Breast epithelium (tissue), 3 donors: ENCODE measurements around the gene EFNA5.

Source experiments
- POLR2A ChIP-seq: fragments of 450-650 bp; IDR thresholded peaks from one replicate; pipeline ENCODE4 v1.6.1; 2016; ENCODE audit warnings: antibody characterized with exemption, mild to moderate bottlenecking, moderate library complexity
- TF ChIP-seq, protein P1 (sequence below), 3 donors: fragments of 450-650 bp; IDR thresholded peaks; one replicate each; pipeline ENCODE4 v1.5.1; 2016 to 2017; ENCODE audit warnings: antibody characterized with exemption in 3 of 3, mild to moderate bottlenecking in 3 of 3, moderate library complexity in 3 of 3

DNA sequence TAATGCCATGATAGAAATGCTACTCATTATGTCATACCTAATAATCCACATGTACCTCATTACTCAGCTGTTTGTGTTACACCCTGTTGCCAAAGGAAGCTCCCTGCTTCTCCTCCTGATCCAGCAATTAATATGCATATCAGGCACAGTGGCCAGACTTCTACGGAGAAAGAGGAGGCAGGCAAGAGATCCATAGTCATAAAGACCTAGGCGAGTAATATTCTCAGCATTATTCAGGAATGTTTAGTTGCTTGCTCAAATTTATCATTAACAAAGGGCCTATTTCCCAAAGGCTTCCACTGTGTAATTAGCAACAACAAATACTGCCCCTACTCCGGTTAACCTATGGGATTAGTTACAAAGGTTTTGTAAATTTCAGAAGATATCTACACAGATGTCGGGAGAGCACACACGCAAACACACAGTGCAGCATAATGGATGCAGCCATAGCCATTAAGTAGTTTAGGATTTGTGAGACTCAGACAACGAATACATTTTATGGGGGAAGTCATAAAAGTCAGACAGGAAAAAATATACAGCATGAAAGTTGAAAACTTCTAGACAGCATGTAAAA, 192.6 kb downstream of the EFNA5 start:
- TF ChIP-seq, protein P1, sequence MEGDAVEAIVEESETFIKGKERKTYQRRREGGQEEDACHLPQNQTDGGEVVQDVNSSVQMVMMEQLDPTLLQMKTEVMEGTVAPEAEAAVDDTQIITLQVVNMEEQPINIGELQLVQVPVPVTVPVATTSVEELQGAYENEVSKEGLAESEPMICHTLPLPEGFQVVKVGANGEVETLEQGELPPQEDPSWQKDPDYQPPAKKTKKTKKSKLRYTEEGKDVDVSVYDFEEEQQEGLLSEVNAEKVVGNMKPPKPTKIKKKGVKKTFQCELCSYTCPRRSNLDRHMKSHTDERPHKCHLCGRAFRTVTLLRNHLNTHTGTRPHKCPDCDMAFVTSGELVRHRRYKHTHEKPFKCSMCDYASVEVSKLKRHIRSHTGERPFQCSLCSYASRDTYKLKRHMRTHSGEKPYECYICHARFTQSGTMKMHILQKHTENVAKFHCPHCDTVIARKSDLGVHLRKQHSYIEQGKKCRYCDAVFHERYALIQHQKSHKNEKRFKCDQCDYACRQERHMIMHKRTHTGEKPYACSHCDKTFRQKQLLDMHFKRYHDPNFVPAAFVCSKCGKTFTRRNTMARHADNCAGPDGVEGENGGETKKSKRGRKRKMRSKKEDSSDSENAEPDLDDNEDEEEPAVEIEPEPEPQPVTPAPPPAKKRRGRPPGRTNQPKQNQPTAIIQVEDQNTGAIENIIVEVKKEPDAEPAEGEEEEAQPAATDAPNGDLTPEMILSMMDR (IDR thresholded peaks at IDR 0.05), result no peak
- no peak for TF ChIP-seq POLR2A
